Lung (tissue), 12 donors: ENCODE measurements around the gene RALGAPA1. TPM values are rescaled to one million over a fixed set of nuclear protein-coding genes. Genes with fewer than 3 reads are reported as not detected.

Source experiments
- ATAC-seq: fragments of 200-7000 bp; cut with Tn5 transposase; one replicate; pipeline ENCODE4 v1.9.1; 2020; ENCODE audit warnings: moderate number of reproducible peaks; ENCODE audit not compliant: insufficient read depth, low FRiP score
- DNase-seq, 3 donors: peaks; one replicate each; pipeline ENCODE4 v3.0.0-alpha.2; 2013 to 2017
- H3K27ac ChIP-seq, 2 donors: one replicate each; pipeline ENCODE4 v1.5.1; 2013; ENCODE audit warnings: mild to moderate bottlenecking in 2 of 2, moderate library complexity in 2 of 2, control low read depth in 1 of 2, inconsistent platforms in 1 of 2, low read depth in 1 of 2, low read length in 1 of 2
- H3K27me3 ChIP-seq, 3 donors: one replicate each; pipeline ENCODE4 v1.5.1; 2013; ENCODE audit warnings: low read length in 2 of 3; ENCODE audit not compliant: control insufficient read depth in 3 of 3, insufficient read depth in 3 of 3
- H3K36me3 ChIP-seq, 4 donors: one replicate each; pipeline ENCODE4 v1.5.1; 2013; ENCODE audit warnings: low read length in 4 of 4, mild to moderate bottlenecking in 1 of 4, moderate library complexity in 1 of 4; ENCODE audit not compliant: control insufficient read depth in 4 of 4, insufficient read depth in 4 of 4
- H3K4me1 ChIP-seq, 5 donors: one replicate each; pipeline ENCODE4 v1.5.1; 2013; ENCODE audit warnings: low read length in 5 of 5, mild to moderate bottlenecking in 2 of 5, moderate library complexity in 1 of 5; ENCODE audit not compliant: control insufficient read depth in 5 of 5, insufficient read depth in 5 of 5
- H3K4me3 ChIP-seq: one replicate; pipeline ENCODE4 v1.5.1; 2013; ENCODE audit warnings: mild to moderate bottlenecking, control low read depth, moderate library complexity
- H3K9ac ChIP-seq, 2 donors: one replicate each; pipeline ENCODE4 v1.5.1; 2013; ENCODE audit warnings: low read length in 2 of 2, control low read depth in 1 of 2; ENCODE audit not compliant: insufficient read depth in 1 of 2
- H3K9me3 ChIP-seq, 4 donors: one replicate each; pipeline ENCODE4 v1.5.1; 2013; ENCODE audit warnings: low read length in 3 of 4, mild to moderate bottlenecking in 1 of 4, moderate library complexity in 1 of 4; ENCODE audit not compliant: control insufficient read depth in 4 of 4, insufficient read depth in 3 of 4
- CTCF ChIP-seq: IDR thresholded peaks from 2 replicates; pipeline ENCODE4 v1.5.1; 2012; ENCODE audit warnings: mild to moderate bottlenecking; ENCODE audit errors: control extremely low read depth, extremely low read depth
- WGBS, 2 donors: extraction: QIAGEN DNeasy Blood & Tissue Kit; methylation state at CpG; one replicate each; pipeline ENCODE4 v1.1.7; 2013; 5-methylcytosine and 5-hydroxymethylcytosine counted together
- polyA plus RNA-seq, 2 donors: library from polyadenylated mRNA; stranded (reverse); fragments of 200-250 nt; gene quantifications; one replicate each; pipeline ENCODE4 v1.2.1, GENCODE V29; 2013
- total RNA-seq, 2 donors: library from RNA; depleted of rRNA in 1 of 2; stranded (reverse); fragments of >200 nt in 1 of 2; gene quantifications; one replicate each; pipeline ENCODE4 v1.2.1, GENCODE V29; 2014 to 2021
- donor health status: control.
- donor health status: control.
- donor health status: Bipolar disorder and iron deficiency.
- donor health status: healthy.
- donor health status: DM: yes; HTN: yes; CAD: no.

The RALGAPA1 gene
- total and polyA plus RNA-seq, 4 donors = 9.4 to 188 (median 44.9) TPM

GRCh38 chr14:35549551-35549950, 259.5 kb downstream of the RALGAPA1 start:
- Histone ChIP-seq H3K9ac (no peak overlapping the region), H3K27ac (no peak overlapping the region), H3K9me3 (no peaks in the 10 kb centered on the region), H3K4me3 (no peak overlapping the region), H3K4me1 (no peaks in the 10 kb centered on the region), H3K36me3 (peaks cover 0 to 1% (median 0%) of the 10 kb centered on the region in 4 donors), H3K27me3 (no peaks in the 10 kb centered on the region)
- no peak for ATAC-seq
- TF ChIP-seq CTCF = no peak
- no peak for DNase-seq
- WGBS, 2 donors = 93 to 96% methylated on average over 4 of the region's 4 CpGs

GRCh38 chr14:35543006-35543405, 266.1 kb downstream of the RALGAPA1 start:
- no peaks in the 10 kb centered on the region for H3K27me3 ChIP-seq
- WGBS, 2 donors = 95 to 97% methylated on average over 5 of the region's 5 CpGs
- TF ChIP-seq CTCF = no peak
- H3K27ac ChIP-seq = no peak overlapping the region
- peaks cover 0 to 7% (median 3%) of the 10 kb centered on the region in 4 donors for H3K36me3 ChIP-seq
- no peak overlapping the region for H3K4me3 ChIP-seq
- ATAC-seq (no peak), DNase-seq (no peak)
- H3K9me3 ChIP-seq = no peaks in the 10 kb centered on the region
- H3K4me1 ChIP-seq = no peaks in the 10 kb centered on the region
- no peak overlapping the region for H3K9ac ChIP-seq

- Histone ChIP-seq H3K27ac (no peak overlapping the region), H3K27me3 (peaks cover 0 to 7% (median 6%) of the 10 kb centered on the region in 3 donors), H3K9ac (no peak overlapping the region), H3K4me3 (no peak overlapping the region), H3K9me3 (no peaks in the 10 kb centered on the region), H3K4me1 (peaks cover 0 to 6% (median 4%) of the 10 kb centered on the region in 5 donors), H3K36me3 (peaks cover 0 to 9% (median 3%) of the 10 kb centered on the region in 4 donors)
- 52 to 55% methylated on average over 2 of the region's 2 CpGs for WGBS, 2 donors
- DNase-seq = no peak
- ATAC-seq = no peak
- no peak for TF ChIP-seq CTCF
These were observed 269.1 kb downstream of the RALGAPA1 start for GRCh38 chr14:35539969-35540368.
